ENCODE data around the gene PER1. TPM values are rescaled to one million over a fixed set of nuclear protein-coding genes. Genes with fewer than 3 reads are reported as not detected.

Gene PER1
- total and polyA plus RNA-seq, 9 of the 15 experiments (the other 6 are each of a cell fraction or from before 2014, with no cell fraction given), result 0.13 to 26.0 (median 3.4) TPM

DNA sequence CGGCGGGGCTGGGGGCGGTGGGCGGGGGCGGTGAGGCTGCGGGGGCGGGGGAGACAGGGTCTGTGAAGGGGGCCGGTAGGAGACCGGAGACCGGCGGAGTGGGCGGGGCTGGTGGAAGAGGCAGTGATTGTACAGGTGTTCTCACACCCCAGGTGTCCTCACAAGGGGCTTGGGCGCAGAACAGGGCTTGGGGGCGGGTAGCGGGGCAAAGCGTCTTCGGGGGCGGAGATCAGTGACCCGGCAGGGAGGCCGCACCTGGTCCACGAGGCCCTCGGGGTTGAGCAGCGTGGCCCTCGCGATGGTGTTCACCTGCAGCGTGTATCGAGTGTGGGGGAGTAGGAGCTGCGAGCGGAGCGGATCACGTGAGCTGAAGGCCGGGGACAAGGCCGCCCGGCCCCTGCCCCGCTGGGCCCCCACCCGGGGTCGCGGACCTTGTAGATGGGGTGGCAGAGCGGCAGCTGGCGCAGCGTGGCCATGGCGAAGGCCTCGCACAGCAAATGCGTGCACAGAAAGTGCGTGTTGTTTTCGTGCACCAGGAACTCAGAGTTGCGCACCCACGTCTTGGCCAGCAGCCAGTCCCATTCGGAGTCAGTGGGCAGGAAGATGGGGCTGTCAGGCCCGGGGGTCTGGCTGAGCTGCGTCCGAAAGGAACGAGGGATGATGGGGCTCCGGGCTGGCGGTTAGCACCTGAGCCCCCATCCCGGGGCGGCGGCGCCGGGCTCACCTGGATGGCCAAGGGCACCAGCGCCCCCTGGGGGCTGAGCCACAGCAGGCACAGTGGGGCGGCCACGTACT is 42.3 kb downstream of the PER1 start (continued):
- peak; percentile 66; the same call in 1 of the 2 replicates for TF ChIP-seq TFAP4 (CRISPR knock-in tag; IDR thresholded peaks at IDR 0.05; ENCODE audit: borderline replicate concordance)
- peak in 1 of 3 experiments; percentile 29 for TF ChIP-seq YY1 (IDR thresholded peaks at IDR 0.05; ENCODE audit: borderline replicate concordance in 1 of 3, control insufficient read depth in 1 of 3, extremely low read depth in 1 of 3, insufficient read depth in 3 of 3, insufficient read length in 1 of 3, insufficient replicate concordance in 2 of 3, low read depth in 1 of 3, low read length in 2 of 3)
- TF ChIP-seq RAD51 (IDR thresholded peaks at IDR 0.05; ENCODE audit: borderline replicate concordance, low read depth), result peak; percentile 40; the same call in 1 of the 2 replicates
- TF ChIP-seq, protein P1, sequence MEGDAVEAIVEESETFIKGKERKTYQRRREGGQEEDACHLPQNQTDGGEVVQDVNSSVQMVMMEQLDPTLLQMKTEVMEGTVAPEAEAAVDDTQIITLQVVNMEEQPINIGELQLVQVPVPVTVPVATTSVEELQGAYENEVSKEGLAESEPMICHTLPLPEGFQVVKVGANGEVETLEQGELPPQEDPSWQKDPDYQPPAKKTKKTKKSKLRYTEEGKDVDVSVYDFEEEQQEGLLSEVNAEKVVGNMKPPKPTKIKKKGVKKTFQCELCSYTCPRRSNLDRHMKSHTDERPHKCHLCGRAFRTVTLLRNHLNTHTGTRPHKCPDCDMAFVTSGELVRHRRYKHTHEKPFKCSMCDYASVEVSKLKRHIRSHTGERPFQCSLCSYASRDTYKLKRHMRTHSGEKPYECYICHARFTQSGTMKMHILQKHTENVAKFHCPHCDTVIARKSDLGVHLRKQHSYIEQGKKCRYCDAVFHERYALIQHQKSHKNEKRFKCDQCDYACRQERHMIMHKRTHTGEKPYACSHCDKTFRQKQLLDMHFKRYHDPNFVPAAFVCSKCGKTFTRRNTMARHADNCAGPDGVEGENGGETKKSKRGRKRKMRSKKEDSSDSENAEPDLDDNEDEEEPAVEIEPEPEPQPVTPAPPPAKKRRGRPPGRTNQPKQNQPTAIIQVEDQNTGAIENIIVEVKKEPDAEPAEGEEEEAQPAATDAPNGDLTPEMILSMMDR (IDR thresholded peaks at IDR 0.05 in 2 of 3, conservative IDR thresholded peaks at IDR 0.05 in 1 of 3; ENCODE audit: insufficient read depth in 2 of 3, low read depth in 1 of 3, low read length in 3 of 3), result peak; percentile 77 to 90 (median 84)
- TF ChIP-seq FOXK1 (CRISPR knock-in tag; IDR thresholded peaks at IDR 0.05; ENCODE audit: borderline replicate concordance), result no peak
- peak; percentile 69 for TF ChIP-seq L3MBTL2 (IDR thresholded peaks at IDR 0.05)
- TF ChIP-seq SNRNP70 (optimal IDR thresholded peaks at IDR 0.05; ENCODE audit: low read depth, low read length), result no peak
- TF ChIP-seq ARID2 (IDR thresholded peaks at IDR 0.05), result 0 out of 2 replicates have a peak, but pooled peaks have one; percentile 33
- peak; percentile 49 for TF ChIP-seq ZFX (CRISPR knock-in tag; IDR thresholded peaks at IDR 0.05)
- no peak for TF ChIP-seq GTF2E2 (tag; IDR thresholded peaks at IDR 0.05)
- no peak for TF ChIP-seq CBX5 (IDR thresholded peaks at IDR 0.05; ENCODE audit: borderline replicate concordance, low read depth)
- no peak for TF ChIP-seq ILK (tag; IDR thresholded peaks at IDR 0.05; ENCODE audit: borderline replicate concordance, low read depth)

Measured in K562 (cell line).